ENCODE data around the gene TMEM63B.

- TF ChIP-seq CTCF (IDR thresholded peaks at IDR 0.05) (no peak), POLR2A (IDR thresholded peaks at IDR 0.05) (no peak)
Measured at GRCh38 chr6:44111434-44112417, 15.6 kb upstream of the TMEM63B start.

All from heart left ventricle (tissue), 13 donors.